GM12878 (cell line): ENCODE results near the gene RPA3. TPM values are rescaled to one million over a fixed set of nuclear protein-coding genes. Genes with fewer than 3 reads are reported as not detected.

Experiments
- CREB1 ChIP-seq: IDR thresholded peaks from 2 replicates; pipeline ENCODE4 v1.6.1; 2012; ENCODE audit warnings: low read depth, mild to moderate bottlenecking, inconsistent platforms
- CREM ChIP-seq: IDR thresholded peaks from 2 replicates; pipeline ENCODE4 v1.6.1; 2014; ENCODE audit warnings: antibody characterized with exemption, low read depth
- EED ChIP-seq: sonication (generic); IDR thresholded peaks from 2 replicates; pipeline ENCODE4 v1.6.1; 2016; ENCODE audit warnings: antibody characterized with exemption, low read depth
- FOXM1 ChIP-seq: IDR thresholded peaks from 2 replicates; pipeline ENCODE4 v1.6.1; 2012; ENCODE audit warnings: low read depth, mild to moderate bottlenecking, inconsistent platforms, low read length, moderate library complexity
- HDAC2 ChIP-seq: fragments of 200-600 bp; sonication (generic); IDR thresholded peaks from 2 replicates; pipeline ENCODE4 v1.6.1; 2017
- HDGF ChIP-seq: fragments of 450-650 bp; IDR thresholded peaks from 2 replicates; pipeline ENCODE4 v1.6.1; 2016; ENCODE audit warnings: antibody characterized with exemption
- IKZF2 ChIP-seq, 2 experiments: fragments of 450-650 bp; IDR thresholded peaks; 2 replicates each; pipeline ENCODE4 v1.6.1; 2017; ENCODE audit warnings: mild to moderate bottlenecking in 2 of 2, moderate library complexity in 2 of 2
- IRF3 ChIP-seq: fragments of 450-650 bp; IDR thresholded peaks from 2 replicates; pipeline ENCODE4 v1.6.1; 2014; ENCODE audit warnings: mild to moderate bottlenecking
- IRF4 ChIP-seq: IDR thresholded peaks from 2 replicates; pipeline ENCODE4 v1.6.1; 2011; ENCODE audit warnings: low read depth, low read length
- IRF5 ChIP-seq: fragments of 450-650 bp; IDR thresholded peaks from 2 replicates; pipeline ENCODE4 v1.6.1; 2017; ENCODE audit warnings: borderline replicate concordance
- MTA3 ChIP-seq: IDR thresholded peaks from 2 replicates; pipeline ENCODE4 v1.6.1; 2012; ENCODE audit warnings: low read length, inconsistent platforms, borderline replicate concordance
- NBN ChIP-seq: fragments of 450-650 bp; IDR thresholded peaks from 2 replicates; pipeline ENCODE4 v1.6.1; 2016
- NFYA ChIP-seq: IDR thresholded peaks from 2 replicates; pipeline ENCODE4 v1.6.1; 2011; ENCODE audit warnings: low read depth, mild to moderate bottlenecking, low read length, improper control_type of control experiment, borderline replicate concordance
- NFYB ChIP-seq: IDR thresholded peaks from 2 replicates; pipeline ENCODE4 v1.6.1; 2011; ENCODE audit warnings: low read depth, mild to moderate bottlenecking, low read length, improper control_type of control experiment, moderate library complexity; ENCODE audit not compliant: insufficient read depth
- PAX5 ChIP-seq: IDR thresholded peaks from 2 replicates; pipeline ENCODE4 v1.6.1; 2011; ENCODE audit warnings: low read depth, low read length, borderline replicate concordance
- POLR2AphosphoS2 ChIP-seq: IDR thresholded peaks from 2 replicates; pipeline ENCODE4 v1.6.1; 2011; ENCODE audit warnings: low read depth, mild to moderate bottlenecking, low read length, improper control_type of control experiment, moderate library complexity
- PRDM15 ChIP-seq: fragments of 450-650 bp; formaldehyde crosslinking; IDR thresholded peaks from 2 replicates; pipeline ENCODE4 v1.4.0; 2020; ENCODE audit warnings: mild to moderate bottlenecking, moderate library complexity
- RBBP5 ChIP-seq: fragments of 200-600 bp; sonication (generic); conservative IDR thresholded peaks from 2 replicates; pipeline ENCODE4 v1.6.1; 2016
- SMARCA5 ChIP-seq: fragments of 450-650 bp; IDR thresholded peaks from 2 replicates; pipeline ENCODE4 v1.6.1; 2017; ENCODE audit warnings: mild to moderate bottlenecking
- SMC3 ChIP-seq: IDR thresholded peaks from 2 replicates; pipeline ENCODE4 v1.6.1; 2011; ENCODE audit warnings: low read length, improper control_type of control experiment, borderline replicate concordance
- SP1 ChIP-seq: IDR thresholded peaks from one replicate; pipeline ENCODE4 v1.6.1; 2011; ENCODE audit warnings: low read depth, low read length
- SRF ChIP-seq, 2 experiments: IDR thresholded peaks; 2 replicates each; pipeline ENCODE4 v1.6.1; 2011; ENCODE audit warnings: low read depth in 2 of 2, low read length in 2 of 2, mild to moderate bottlenecking in 1 of 2, moderate library complexity in 1 of 2
- TARDBP ChIP-seq: IDR thresholded peaks from 2 replicates; pipeline ENCODE4 v1.6.1; 2016; ENCODE audit warnings: borderline replicate concordance
- ZBTB40 ChIP-seq: fragments of 450-650 bp; IDR thresholded peaks from 2 replicates; pipeline ENCODE4 v1.6.1; 2016; ENCODE audit warnings: mild to moderate bottlenecking, moderate library complexity, borderline replicate concordance
- polyA plus RNA-seq, 11 experiments: library from polyadenylated mRNA; depleted of rRNA in 4 of 11; unstranded in 6 of 11; stranded (reverse) in 5 of 11; fragments of >200 nt; fragmentation: Nextera tagmentation in 4 of 11; fragmentation: Illumina TruSeq in 1 of 11; extraction: Ambion mirVana in 4 of 11; extraction: Trizol in 1 of 11; gene quantifications; 1 replicate in 1 of 11; 2 replicates in 10 of 11; pipeline versions ENCODE4 v1.2.1 to v1.2.3, GENCODE V29; 2011 to 2016; ENCODE audit warnings: inconsistent platforms in 2 of 11, missing spikeins in 2 of 11, low read depth in 1 of 11
- total RNA-seq, 4 experiments: library from RNA; depleted of rRNA in 3 of 4; stranded (reverse); fragments of >200 nt in 3 of 4; fragmentation: Illumina TruSeq in 1 of 4; extraction: Trizol in 1 of 4; gene quantifications; 2 replicates each; pipeline versions ENCODE4 v1.2.1 to v1.2.3, GENCODE V29; 2013 to 2021

RPA3 gene
- total and polyA plus RNA-seq, 10 of the 15 experiments (the other 5 are each of a cell fraction or from before 2014, with no cell fraction given), result 60.2 to 343 (median 112) TPM

GRCh38 chr7:7706101-7706511, 12.3 kb downstream of the RPA3 start (continued):
- TF ChIP-seq ZBTB40 (no peak; the same call in 1 of the 2 replicates), HDAC2 (no peak), PRDM15 (no peak), IRF4 (peak; percentile 72), SP1 (no peak), RBBP5 (no peak), IKZF2 (IDR thresholded peaks at IDR 0.05) (peak; percentile 98 to 99), IRF3 (no peak), NFYA (no peak), SMARCA5 (no peak), PAX5 (peak; percentile 32; the same call in 1 of the 2 replicates), MTA3 (peak; percentile 63), TARDBP (no peak), HDGF (no peak), EED (peak; percentile 78; the same call in 1 of the 2 replicates), POLR2AphosphoS2 (no peak), SMC3 (no peak), NBN (peak; percentile 62; the same call in 1 of the 2 replicates), SRF (IDR thresholded peaks at IDR 0.05; ENCODE audit: low read depth in 2 of 2, low read length in 2 of 2) (no peak), FOXM1 (peak; percentile 69; the same call in 1 of the 2 replicates), CREB1 (no peak), IRF5 (no peak), NFYB (no peak), CREM (peak; percentile 46; the same call in 1 of the 2 replicates)
